ENCODE measurements around the gene C2orf72.
A peak's percentile ranks its signal among the peaks of the same experiment; 100 is the strongest.
"Not testable (repeated sequence)": the region's sequence is repeated elsewhere in the genome, so short reads cannot be mapped to it uniquely, and the experiment has no call there.

C2orf72 gene

GRCh38 chr2:231047923-231048915 is 10.9 kb downstream of the C2orf72 start:
- no peak for DNase-seq

- no peak for DNase-seq
These were observed 12.1 kb downstream of the C2orf72 start for GRCh38 chr2:231049286-231050017.

GRCh38 chr2:231050018-231050901 is 12.9 kb downstream of the C2orf72 start:
- DNase-seq, result peak; percentile 83

GRCh38 chr2:231051116-231051515 is 13.8 kb downstream of the C2orf72 start:
- DNase-seq, result no peak

- DNase-seq, result peak; percentile 91
These were observed 15.4 kb downstream of the C2orf72 start for GRCh38 chr2:231052494-231053451.

- DNase-seq, result no peak
These were observed 16.5 kb downstream of the C2orf72 start for GRCh38 chr2:231053846-231054245.

GRCh38 chr2:231056453-231057416 is 19.4 kb downstream of the C2orf72 start, which contains the start of gene PSMD1:
TSS of gene PSMD1 (plus strand) at chr2:231056867. CDS start at chr2:231057026, 159 bp downstream.
- DNase-seq, result peak; percentile 92

GRCh38 chr2:231057590-231057989 is 20.3 kb downstream of the C2orf72 start:
- peak; percentile 28 for DNase-seq

- DNase-seq, result peak; percentile 35
These were observed 21.6 kb downstream of the C2orf72 start for GRCh38 chr2:231058761-231059550.

GRCh38 chr2:231059756-231060155 is 22.4 kb downstream of the C2orf72 start:
- no peak for DNase-seq

GRCh38 chr2:231062776-231063175 is 25.5 kb downstream of the C2orf72 start:
- DNase-seq, result no peak

GRCh38 chr2:231063347-231063746 is 26.0 kb downstream of the C2orf72 start:
- DNase-seq, result no peak

GRCh38 chr2:231065966-231066365 is 28.6 kb downstream of the C2orf72 start:
- DNase-seq, result no peak

- DNase-seq, result not testable (repeated sequence)
These were observed 30.2 kb downstream of the C2orf72 start for GRCh38 chr2:231067531-231067930.

- no peak for DNase-seq
These were observed 31.4 kb downstream of the C2orf72 start for GRCh38 chr2:231068525-231069222.

GRCh38 chr2:231069379-231070054 is 32.2 kb downstream of the C2orf72 start:
- no peak for DNase-seq

- DNase-seq, result no peak
These were observed 47.2 kb downstream of the C2orf72 start for GRCh38 chr2:231084565-231084964.

GRCh38 chr2:231088754-231089153 is 51.4 kb downstream of the C2orf72 start:
- DNase-seq, result no peak
